ENCODE data around the gene LRP1.

LRP1 gene

GRCh38 chr12:57146961-57147944 is 19.0 kb downstream of the LRP1 start, which contains the start of gene LRP1-AS:
Gene LRP1-AS, minus strand, starts transcription at chr12:57147619.
- Histone ChIP-seq H3K27me3 (replicated peaks; ENCODE audit: insufficient read depth, low read length) (no peaks in the 10 kb centered on the region), H3K79me2 (ENCODE audit: low read length) (no peaks in the 10 kb centered on the region), H3K9ac (ENCODE audit: low read length) (no peak within 1 kb of the TSS), H4K20me1 (ENCODE audit: insufficient read depth, low read length) (no peaks in the 10 kb centered on the region), H3K27ac (ENCODE audit: low read length) (no peak within 1 kb of the TSS), H3K9me3 (replicated peaks; ENCODE audit: insufficient read depth, low read length) (no peaks in the 10 kb centered on the region), H3K4me1 (ENCODE audit: low read length) (no peaks in the 10 kb centered on the region), H3K36me3 (replicated peaks; ENCODE audit: insufficient read depth, low read length) (no peaks in the 10 kb centered on the region), H2AFZ (ENCODE audit: low read length) (no peak within 1 kb of the TSS), H3K9me2 (replicated peaks; ENCODE audit: insufficient read depth, low read length) (no peaks in the 10 kb centered on the region), H3F3A (ENCODE audit: insufficient read depth, low read length) (no peaks in the 10 kb centered on the region), H3K4me3 (ENCODE audit: low read length) (no peak within 1 kb of the TSS), H3K4me2 (ENCODE audit: low read depth, low read length) (no peak within 1 kb of the TSS)
- DNase-seq: no peak
- no peak for TF ChIP-seq CTCF (IDR thresholded peaks at IDR 0.05; ENCODE audit: low read length)
- TF ChIP-seq EZH2 (optimal IDR thresholded peaks at IDR 0.05; ENCODE audit: low read depth, low read length): no peak
- TF ChIP-seq EZH2phosphoT487 (IDR thresholded peaks at IDR 0.05; ENCODE audit: low read length): no peak

- Histone ChIP-seq H3K4me3 (ENCODE audit: low read length) (no peak overlapping the region), H3K79me2 (ENCODE audit: low read length) (no peaks in the 10 kb centered on the region), H3K4me1 (ENCODE audit: low read length) (no peaks in the 10 kb centered on the region), H3K27me3 (replicated peaks; ENCODE audit: insufficient read depth, low read length) (no peaks in the 10 kb centered on the region), H3K9ac (ENCODE audit: low read length) (no peak overlapping the region), H3F3A (ENCODE audit: insufficient read depth, low read length) (no peaks in the 10 kb centered on the region), H3K4me2 (ENCODE audit: low read depth, low read length) (no peak overlapping the region), H4K20me1 (ENCODE audit: insufficient read depth, low read length) (no peaks in the 10 kb centered on the region), H3K36me3 (replicated peaks; ENCODE audit: insufficient read depth, low read length) (no peaks in the 10 kb centered on the region), H2AFZ (ENCODE audit: low read length) (no peak overlapping the region), H3K9me2 (replicated peaks; ENCODE audit: insufficient read depth, low read length) (no peaks in the 10 kb centered on the region), H3K27ac (ENCODE audit: low read length) (no peak overlapping the region), H3K9me3 (replicated peaks; ENCODE audit: insufficient read depth, low read length) (no peaks in the 10 kb centered on the region)
- no peak for TF ChIP-seq EZH2 (optimal IDR thresholded peaks at IDR 0.05; ENCODE audit: low read depth, low read length)
- no peak for TF ChIP-seq EZH2phosphoT487 (IDR thresholded peaks at IDR 0.05; ENCODE audit: low read length)
- TF ChIP-seq CTCF (IDR thresholded peaks at IDR 0.05; ENCODE audit: low read length): no peak
- DNase-seq: no peak
Measured at GRCh38 chr12:57148469-57149244, 20.4 kb downstream of the LRP1 start.

- H3K4me2 ChIP-seq (ENCODE audit: low read depth, low read length): no peak overlapping the region
- TF ChIP-seq EZH2 (optimal IDR thresholded peaks at IDR 0.05; ENCODE audit: low read depth, low read length): no peak
- no peak for TF ChIP-seq CTCF (IDR thresholded peaks at IDR 0.05; ENCODE audit: low read length)
Measured at GRCh38 chr12:57149245-57149900, 21.1 kb downstream of the LRP1 start.

More at GRCh38 chr12:57149245-57149900, 21.1 kb downstream of the LRP1 start:
- Histone ChIP-seq H3K9ac (ENCODE audit: low read length) (no peak overlapping the region), H3K27me3 (replicated peaks; ENCODE audit: insufficient read depth, low read length) (no peaks in the 10 kb centered on the region), H2AFZ (ENCODE audit: low read length) (no peak overlapping the region), H3F3A (ENCODE audit: insufficient read depth, low read length) (no peaks in the 10 kb centered on the region), H3K4me1 (ENCODE audit: low read length) (no peaks in the 10 kb centered on the region), H3K36me3 (replicated peaks; ENCODE audit: insufficient read depth, low read length) (no peaks in the 10 kb centered on the region), H3K27ac (ENCODE audit: low read length) (no peak overlapping the region), H4K20me1 (ENCODE audit: insufficient read depth, low read length) (no peaks in the 10 kb centered on the region), H3K4me3 (ENCODE audit: low read length) (no peak overlapping the region), H3K9me2 (replicated peaks; ENCODE audit: insufficient read depth, low read length) (no peaks in the 10 kb centered on the region), H3K9me3 (replicated peaks; ENCODE audit: insufficient read depth, low read length) (no peaks in the 10 kb centered on the region), H3K79me2 (ENCODE audit: low read length) (no peaks in the 10 kb centered on the region)
- no peak for DNase-seq

All from MM.1S (cell line).